UCSD-AML1 (cell line): ENCODE results near the gene UTP11.
A peak's percentile ranks its signal among the peaks of the same experiment; 100 is the strongest.

Source experiments
- DNase-seq: peaks from one replicate; lab custom pipeline; 2025; ENCODE audit not compliant: unreplicated experiment; lab: John Stamatoyannopoulos, UW

UTP11 gene

GRCh38 chr1:38045401-38046332, 33.1 kb downstream of the UTP11 start:
- DNase-seq = no peak

GRCh38 chr1:38046333-38046883, 33.9 kb downstream of the UTP11 start, which contains the start of gene POU3F1:
Gene POU3F1 (minus strand): TSS chr1:38046793. CDS start chr1:38046743, 50 bp downstream.
- DNase-seq = no peak

DNA sequence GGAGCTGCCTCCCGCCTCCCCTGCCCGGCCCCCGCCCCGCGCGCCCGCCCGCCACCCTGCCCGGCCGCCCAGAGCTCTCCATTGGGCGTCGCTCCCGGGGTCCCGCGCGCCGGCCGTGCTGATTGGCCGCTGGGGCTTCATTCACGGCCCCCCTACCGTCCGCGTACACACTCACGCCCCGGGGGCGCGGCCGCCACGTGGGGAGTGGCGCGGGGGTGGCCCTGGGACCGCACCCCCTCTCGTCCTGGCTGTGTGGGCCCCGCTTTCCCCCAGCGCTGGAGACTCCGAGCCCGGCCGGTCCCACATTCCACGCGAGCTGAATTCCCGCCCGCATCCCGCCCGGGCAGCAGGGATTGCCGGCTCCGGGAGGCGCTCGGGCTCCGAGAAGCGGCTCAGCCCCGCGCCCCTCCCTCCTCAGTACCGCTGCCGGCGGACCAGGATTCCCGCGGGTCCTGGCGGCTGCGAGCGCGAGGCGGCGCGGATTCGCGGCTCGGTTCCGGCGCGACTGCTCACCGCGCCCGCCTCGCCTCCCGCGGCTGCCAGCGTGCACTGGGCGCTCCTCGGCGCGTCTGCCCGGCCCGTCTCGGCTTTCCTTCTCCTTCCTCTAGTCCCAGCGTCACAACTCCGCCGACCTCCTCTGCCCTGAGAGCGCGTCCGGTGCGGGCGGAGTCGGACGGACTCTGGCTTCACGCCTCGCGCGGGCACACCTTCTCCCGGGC, 34.5 kb downstream of the UTP11 start:
- peak; percentile 55 for DNase-seq

DNA sequence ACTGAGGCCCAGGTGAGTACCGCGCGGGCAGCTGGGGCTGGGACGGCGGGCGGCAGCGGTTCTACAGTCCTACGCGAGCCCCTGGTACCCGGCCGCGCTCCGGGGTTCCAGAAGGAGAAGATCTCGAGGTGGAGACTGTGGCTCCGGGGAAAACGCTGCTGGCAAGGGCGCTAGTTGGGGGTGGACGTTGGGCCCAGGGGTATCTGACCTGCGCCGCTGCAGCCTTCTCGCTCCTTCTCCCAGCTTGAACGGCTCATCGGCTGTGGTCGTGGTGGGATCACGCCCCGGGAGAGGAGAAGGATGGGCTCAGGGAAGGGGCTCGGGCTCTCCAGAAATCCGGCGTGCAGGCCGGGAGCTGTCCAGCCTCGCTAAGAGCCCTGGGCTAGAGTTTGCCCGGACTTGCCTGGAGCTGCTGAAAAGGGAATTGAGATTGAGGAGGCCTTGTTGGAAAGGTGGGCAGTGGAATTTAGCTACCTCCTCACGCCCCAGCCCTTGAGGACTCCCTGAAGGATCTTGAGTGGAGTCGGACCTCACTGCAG, 35.1 kb downstream of the UTP11 start:
- no peak for DNase-seq

DNA sequence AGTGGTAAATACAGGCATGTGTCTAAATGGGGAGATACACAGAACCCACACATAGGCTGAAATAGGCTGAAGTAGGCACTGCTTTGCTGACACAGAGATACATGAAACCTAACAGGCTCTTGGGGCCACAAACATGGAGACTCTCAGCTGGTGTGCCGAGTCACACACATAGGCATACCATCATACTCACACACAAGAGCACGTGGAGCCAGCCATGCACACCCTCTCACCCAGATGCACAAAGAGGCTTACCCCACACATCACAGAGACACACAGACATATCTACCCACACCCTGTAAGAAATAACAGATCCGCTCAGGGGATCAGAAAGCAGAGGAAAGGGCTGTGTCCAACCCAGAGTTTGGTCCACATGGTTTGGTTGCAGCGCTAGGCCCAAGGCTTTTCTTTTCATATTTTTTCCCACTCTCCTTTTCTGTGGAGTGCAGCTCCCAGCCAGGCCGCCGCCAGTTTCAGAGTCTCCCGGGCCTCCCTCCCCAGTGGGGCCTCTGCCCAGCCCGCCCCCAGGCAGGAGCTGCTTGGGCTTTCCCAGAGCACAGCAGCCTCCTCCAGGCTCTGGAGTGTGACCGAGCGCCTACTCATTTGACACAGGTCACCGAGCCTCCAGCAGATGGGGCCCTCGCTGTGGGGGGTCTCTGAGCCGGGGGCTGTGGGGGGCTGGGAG, 38.0 kb downstream of the UTP11 start:
- DNase-seq = no peak

- DNase-seq = no peak
Measured at GRCh38 chr1:38051079-38051543, 38.6 kb downstream of the UTP11 start.

GRCh38 chr1:38052750-38053415, 40.3 kb downstream of the UTP11 start:
- no peak for DNase-seq

GRCh38 chr1:38053416-38054091, 41.0 kb downstream of the UTP11 start:
- DNase-seq = no peak

DNA sequence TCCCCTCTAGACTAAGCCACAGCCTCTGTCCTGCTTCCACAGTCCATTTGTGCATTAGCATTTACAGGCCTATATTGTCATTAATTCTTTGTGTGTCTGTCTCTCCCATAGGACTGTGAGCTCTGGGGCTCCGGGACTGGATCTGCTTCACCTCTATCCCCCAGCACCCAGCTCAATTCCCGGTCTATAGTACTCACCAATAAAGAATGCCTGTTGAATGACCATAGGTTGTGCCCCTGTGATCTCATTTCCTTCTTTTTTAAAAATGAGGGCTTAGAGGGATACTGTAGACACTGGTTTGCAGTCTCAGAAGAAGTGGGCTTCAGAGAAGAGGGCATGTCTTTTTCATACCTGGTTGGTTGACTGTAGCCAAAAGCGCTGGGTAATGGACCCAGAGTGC, 42.9 kb downstream of the UTP11 start:
- DNase-seq = no peak

DNA sequence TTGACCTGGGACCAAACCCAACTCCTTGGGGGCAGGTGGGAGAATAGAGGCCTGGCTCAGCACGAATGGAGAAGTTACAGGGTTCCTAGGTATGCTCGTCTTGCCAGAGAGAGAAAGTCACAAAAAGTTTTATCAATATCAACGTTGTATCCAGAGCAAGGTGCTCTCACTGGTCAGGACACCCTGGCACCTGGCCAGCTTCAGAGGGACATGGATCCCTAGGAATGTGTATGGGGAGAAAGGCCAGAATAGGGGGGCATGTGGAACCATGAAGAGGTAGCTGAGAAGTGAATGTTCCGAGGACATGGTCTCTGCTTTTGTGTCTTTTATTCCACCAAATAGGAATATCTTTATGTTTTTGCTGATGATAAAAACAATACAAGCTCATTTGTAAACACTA, 43.4 kb downstream of the UTP11 start:
- DNase-seq = no peak

DNA sequence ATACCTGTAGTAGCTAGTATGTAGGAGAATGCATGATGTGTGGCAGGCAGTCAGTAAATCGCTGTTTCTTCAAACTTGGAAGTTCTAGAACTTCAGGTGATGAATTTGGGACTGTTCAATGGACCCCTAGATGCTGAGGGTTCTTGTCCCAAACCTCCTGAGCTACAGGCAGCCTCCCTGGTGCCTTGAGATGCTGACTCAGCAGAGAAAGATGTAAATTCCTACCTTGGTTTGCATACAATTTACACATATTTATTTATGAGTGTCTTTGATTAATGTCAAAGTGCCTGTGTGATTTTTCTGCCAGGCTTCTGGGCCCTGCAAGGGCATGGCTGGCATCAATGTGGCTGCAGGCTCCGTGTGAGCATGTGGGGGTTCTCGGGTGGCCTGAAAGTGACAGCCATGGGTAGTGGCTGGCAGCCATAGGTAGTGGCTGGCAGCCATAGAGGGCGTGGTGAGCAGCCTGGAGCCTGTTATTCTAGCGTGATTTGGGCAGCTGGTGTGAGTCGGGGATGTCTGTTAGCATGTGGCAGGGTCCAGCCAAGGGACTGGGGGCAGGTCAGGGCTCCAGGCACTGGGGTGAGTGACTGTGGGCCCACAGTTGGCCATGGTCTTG, 47.2 kb downstream of the UTP11 start:
- no peak for DNase-seq

DNA sequence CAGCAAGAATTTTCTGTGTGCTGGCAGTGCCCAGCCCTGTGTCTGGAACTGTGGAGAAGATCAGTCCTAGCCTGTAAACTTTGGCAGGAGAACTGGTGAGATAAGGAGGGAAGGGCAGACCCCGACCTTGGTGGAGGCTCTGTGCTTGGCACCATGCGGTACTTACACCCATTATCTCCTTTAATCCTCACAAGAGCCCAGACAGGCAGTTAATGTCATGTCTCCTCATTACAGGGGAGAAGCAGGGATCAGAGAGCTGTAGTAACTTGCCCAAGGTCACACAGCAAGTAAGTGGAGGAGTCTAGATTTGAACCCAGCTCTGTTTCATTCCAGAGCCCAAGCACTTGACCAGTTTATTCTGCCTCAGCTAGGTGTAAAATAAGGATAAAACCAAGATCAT, 48.0 kb downstream of the UTP11 start:
- no peak for DNase-seq

- no peak for DNase-seq
Measured at GRCh38 chr1:38061290-38061689, 48.8 kb downstream of the UTP11 start.

DNA sequence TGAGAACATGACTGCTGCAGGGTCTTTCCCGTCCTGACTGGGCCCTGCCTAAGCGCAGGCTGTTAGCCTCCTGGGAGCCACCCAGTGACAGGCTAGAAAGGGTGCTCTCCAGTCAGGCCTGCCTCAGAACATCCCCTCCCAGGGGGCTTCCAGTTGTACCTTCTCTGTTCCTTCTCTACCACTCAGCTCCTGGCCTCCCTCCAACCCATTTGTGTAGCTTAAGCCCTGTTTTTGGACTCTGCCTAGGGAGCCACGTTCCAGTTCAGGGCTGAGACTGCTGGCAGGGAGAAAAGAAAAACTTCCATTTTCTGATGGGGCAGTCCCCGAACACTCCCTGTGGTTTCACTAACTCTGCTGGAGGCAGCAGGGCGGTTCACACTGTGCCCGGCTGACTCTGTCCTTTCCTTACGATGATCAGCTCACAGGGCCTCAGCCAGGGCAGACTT, 49.4 kb downstream of the UTP11 start:
- no peak for DNase-seq

DNA sequence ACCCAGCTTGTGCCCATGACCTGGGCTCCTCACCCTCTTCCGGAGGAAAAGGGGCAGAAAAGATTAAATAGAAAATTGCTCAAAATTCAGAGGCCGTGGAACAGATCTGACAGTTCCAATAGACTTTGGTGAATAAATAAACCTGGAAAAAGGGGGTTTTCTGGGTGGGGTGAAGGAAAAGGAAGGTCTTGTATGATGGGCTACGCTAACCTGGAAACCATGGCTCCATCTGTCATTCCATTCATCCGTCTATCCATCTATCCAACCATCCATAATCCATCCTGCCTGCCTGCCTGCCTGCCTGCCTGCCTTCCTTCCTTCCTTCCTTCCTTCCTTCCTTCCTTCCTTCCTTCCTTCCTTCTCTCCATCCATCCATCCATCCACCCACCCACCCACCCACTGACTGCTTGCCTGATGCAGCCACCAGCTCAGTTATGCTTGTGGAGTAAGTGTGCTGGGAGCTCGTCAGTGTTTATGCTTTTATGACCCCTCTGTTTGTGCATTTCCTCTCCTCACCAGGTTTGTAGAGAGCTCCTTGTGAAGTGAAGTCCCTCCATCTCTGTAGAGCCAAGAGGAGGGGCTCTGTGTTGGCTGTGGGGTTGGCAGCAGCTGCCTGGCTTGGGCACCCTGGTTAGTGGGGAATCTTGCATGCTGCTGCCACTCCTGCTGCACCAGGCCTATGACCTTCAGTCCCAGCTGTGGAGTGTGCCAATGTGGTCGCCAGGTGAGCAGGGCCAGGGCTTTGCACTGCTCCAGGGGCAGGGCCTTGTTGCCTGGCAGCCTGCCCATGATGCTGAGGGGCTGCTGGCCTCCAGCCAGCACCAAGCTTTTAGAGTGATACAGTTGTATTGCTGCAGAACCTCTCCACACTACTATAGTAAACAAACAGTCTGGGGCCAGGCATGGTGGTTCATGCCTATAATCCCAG, 50.1 kb downstream of the UTP11 start:
- no peak for DNase-seq

DNA sequence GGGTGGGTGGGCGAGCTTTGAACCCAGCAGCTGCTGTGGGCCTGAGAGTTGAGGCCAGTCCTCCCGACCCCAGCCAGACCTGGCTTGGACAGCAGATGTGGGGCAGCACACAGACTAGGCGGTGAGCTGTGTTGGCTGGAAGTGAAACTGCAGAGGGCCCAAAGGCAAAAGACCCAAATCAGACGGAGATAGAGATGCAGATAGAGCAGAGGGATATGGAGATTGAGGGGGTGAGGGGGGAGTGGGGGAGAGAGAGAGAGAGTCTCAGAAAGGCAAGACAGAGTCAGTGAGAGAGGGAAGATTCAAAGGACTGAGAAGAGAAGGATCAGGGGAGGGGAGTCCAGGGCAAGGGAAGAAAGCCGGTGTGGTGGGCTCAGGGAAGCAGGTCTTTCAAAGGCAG, 51.1 kb downstream of the UTP11 start:
- DNase-seq = no peak

DNA sequence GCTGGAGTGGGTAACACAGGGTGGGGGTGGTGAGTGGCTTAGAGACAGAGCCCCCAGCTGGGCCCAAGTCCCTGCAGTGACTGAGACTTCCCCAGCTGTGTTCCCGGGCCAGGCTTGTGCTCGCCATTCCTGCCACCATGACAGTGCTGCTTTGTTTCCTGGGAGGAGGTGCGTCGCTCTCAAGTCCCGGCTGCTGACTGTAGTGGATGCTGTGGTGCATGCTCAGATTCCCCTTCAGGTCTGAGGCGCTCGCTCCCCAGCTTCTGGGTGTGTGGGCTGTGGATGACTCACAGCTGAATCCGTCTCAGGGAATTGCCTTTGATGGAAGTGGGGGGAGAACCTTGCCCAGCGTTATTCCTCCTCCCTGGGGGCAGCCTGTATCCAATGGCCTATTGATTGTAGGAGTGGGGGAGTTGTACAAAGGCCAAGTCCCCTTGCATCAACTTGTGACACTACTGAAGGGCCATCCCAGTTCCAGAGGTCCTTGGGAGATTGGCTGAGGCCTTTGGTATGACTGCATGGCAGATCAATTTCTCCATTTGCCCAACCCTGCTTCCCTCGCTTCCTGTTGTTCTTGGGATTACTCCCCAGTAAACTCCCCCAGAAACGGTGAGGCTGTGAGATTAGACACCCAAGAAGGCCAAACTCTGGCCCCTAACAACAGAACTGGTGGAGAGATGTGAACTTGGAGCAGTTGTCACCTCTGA, 51.8 kb downstream of the UTP11 start:
- no peak for DNase-seq
